A172 (cell line): ENCODE data around the gene ASIC4. TPM values are rescaled to one million over a fixed set of nuclear protein-coding genes. Genes with fewer than 3 reads are reported as not detected.
A peak's percentile ranks its signal among the peaks of the same experiment; 100 is the strongest.

Experiments used
- DNase-seq: peaks from one replicate; pipeline ENCODE4 v3.0.0-alpha.2; 2015; ENCODE audit warnings: low spot score
- total RNA-seq: library from RNA; depleted of rRNA; stranded (reverse); fragments of >200 nt; shearing (Covaris generic); gene quantifications from 2 replicates; pipeline ENCODE4 v1.2.3, GENCODE V29; 2014; rRNA removed

Gene ASIC4
- 0.12 and 0.43 TPM in 2 replicates for total RNA-seq

GRCh38 chr2:219514196-219514761 is at the start of gene ASIC4:
TSS of gene ASIC4 (plus strand) at chr2:219514482. CDS start at chr2:219514725, 243 bp downstream.
- no peak for DNase-seq

- no peak for DNase-seq
Observed at GRCh38 chr2:219465659-219466561, 48.4 kb upstream of the ASIC4 start.

- no peak for DNase-seq
Observed at GRCh38 chr2:219466816-219467735, 47.2 kb upstream of the ASIC4 start.

- DNase-seq, result no peak
Observed at GRCh38 chr2:219467736-219468075, 46.6 kb upstream of the ASIC4 start.

GRCh38 chr2:219468410-219469185 is 45.7 kb upstream of the ASIC4 start:
- DNase-seq, result no peak

GRCh38 chr2:219469186-219469724 is 45.0 kb upstream of the ASIC4 start:
- DNase-seq, result peak; percentile 91

GRCh38 chr2:219470429-219470828 is 43.9 kb upstream of the ASIC4 start:
- DNase-seq, result no peak

- DNase-seq, result no peak
Observed at GRCh38 chr2:219471476-219472371, 42.6 kb upstream of the ASIC4 start.

- DNase-seq, result no peak
Observed at GRCh38 chr2:219472629-219473187, 41.6 kb upstream of the ASIC4 start.

- DNase-seq, result no peak
Observed at GRCh38 chr2:219473511-219473910, 40.8 kb upstream of the ASIC4 start.

GRCh38 chr2:219474285-219475060 is 39.8 kb upstream of the ASIC4 start:
- no peak for DNase-seq

- no peak for DNase-seq
Observed at GRCh38 chr2:219475278-219475677, 39.0 kb upstream of the ASIC4 start.

- peak; percentile 67 for DNase-seq
Observed at GRCh38 chr2:219475697-219476651, 38.3 kb upstream of the ASIC4 start.

GRCh38 chr2:219476652-219477151 is 37.6 kb upstream of the ASIC4 start:
- DNase-seq, result no peak

- DNase-seq, result no peak
Observed at GRCh38 chr2:219477179-219477578, 37.1 kb upstream of the ASIC4 start.

GRCh38 chr2:219477815-219478214 is 36.5 kb upstream of the ASIC4 start:
- DNase-seq, result no peak

GRCh38 chr2:219478916-219479315 is 35.4 kb upstream of the ASIC4 start:
- DNase-seq, result no peak

GRCh38 chr2:219480004-219480403 is 34.3 kb upstream of the ASIC4 start:
- no peak for DNase-seq
